CD4-positive, CD25-positive, alpha-beta regulatory T cell (primary cell): ENCODE measurements around the gene CRACDL. TPM values are rescaled to one million over a fixed set of nuclear protein-coding genes. Genes with fewer than 3 reads are reported as not detected.
A peak's percentile ranks its signal among the peaks of the same experiment; 100 is the strongest.

ENCODE experiments used
- ATAC-seq, 2 donors: fragments of 150-1000 bp; cut with Tn5 transposase; one replicate each; pipeline ENCODE4 v1.10.0; 2021; ENCODE audit warnings: low read depth in 2 of 2, moderate number of reproducible peaks in 2 of 2, moderate library complexity in 1 of 2
- DNase-seq, 3 donors: peaks; one replicate each; pipeline versions ENCODE4 v3.0.0 to v3.0.0-alpha.2; 2012 to 2022; ENCODE audit warnings: mixed read lengths in 1 of 3
- H3K27ac ChIP-seq: one replicate; pipeline ENCODE4 v1.7.0; 2013; ENCODE audit warnings: mild to moderate bottlenecking, low read length; ENCODE audit not compliant: insufficient read depth, poor library complexity, severe bottlenecking
- H3K27me3 ChIP-seq: one replicate; pipeline ENCODE4 v1.7.0; 2013; ENCODE audit warnings: low read length; ENCODE audit not compliant: control insufficient read depth, insufficient read depth
- H3K36me3 ChIP-seq: one replicate; pipeline ENCODE4 v1.7.0; 2013; ENCODE audit warnings: mild to moderate bottlenecking, low read length, moderate library complexity; ENCODE audit not compliant: control insufficient read depth, insufficient read depth
- H3K4me1 ChIP-seq: 2 replicates; pipeline ENCODE4 v1.7.0; 2013; ENCODE audit warnings: mild to moderate bottlenecking, low read length; ENCODE audit not compliant: insufficient read depth, control insufficient read depth, poor library complexity, severe bottlenecking
- H3K4me3 ChIP-seq: one replicate; pipeline ENCODE4 v1.7.0; 2013; ENCODE audit warnings: low read depth, mild to moderate bottlenecking, low read length, moderate library complexity
- H3K9me3 ChIP-seq, 2 experiments: 1 replicate in 1 of 2; 2 replicates in 1 of 2; pipeline ENCODE4 v1.7.0; 2013; ENCODE audit warnings: low read length in 2 of 2, mild to moderate bottlenecking in 1 of 2, moderate library complexity in 1 of 2; ENCODE audit not compliant: control insufficient read depth in 2 of 2
- H3K27ac Mint-ChIP-seq, 3 donors: one replicate each; pipeline ENCODE4 v1.8.0; 2020 to 2022; ENCODE audit warnings: mild to moderate bottlenecking in 3 of 3, mixed read lengths in 3 of 3, moderate library complexity in 2 of 3
- H3K27me3 Mint-ChIP-seq: one replicate; pipeline ENCODE4 v1.8.0; 2022; ENCODE audit warnings: mild to moderate bottlenecking, mixed read lengths
- H3K36me3 Mint-ChIP-seq: one replicate; pipeline ENCODE4 v1.8.0; 2020; ENCODE audit warnings: mixed read lengths
- H3K4me1 Mint-ChIP-seq, 4 donors: one replicate each; pipeline ENCODE4 v1.8.0; 2020 to 2022; ENCODE audit warnings: mixed read lengths in 4 of 4, mild to moderate bottlenecking in 1 of 4
- H3K4me3 Mint-ChIP-seq, 4 donors: one replicate each; pipeline ENCODE4 v1.8.0; 2020 to 2022; ENCODE audit warnings: mild to moderate bottlenecking in 4 of 4, mixed read lengths in 4 of 4, moderate library complexity in 3 of 4
- H3K9me3 Mint-ChIP-seq, 7 donors: one replicate each; pipeline ENCODE4 v1.8.0; 2020 to 2022; ENCODE audit warnings: mixed read lengths in 7 of 7, mild to moderate bottlenecking in 3 of 7, moderate library complexity in 2 of 7
- polyA plus RNA-seq, 4 donors: library from polyadenylated mRNA; unstranded; fragments of 300-500 nt; fragmentation: Illumina TruSeq; gene quantifications; one replicate each; pipeline ENCODE4 v1.2.3, GENCODE V29; 2021
- total RNA-seq: library from RNA; stranded (reverse); gene quantifications from one replicate; pipeline ENCODE4 v1.2.3, GENCODE V29; 2022

Gene CRACDL
- total and polyA plus RNA-seq, 5 donors from 2014 or later, result 0.10 to 0.18 (median 0.16) TPM

DNA sequence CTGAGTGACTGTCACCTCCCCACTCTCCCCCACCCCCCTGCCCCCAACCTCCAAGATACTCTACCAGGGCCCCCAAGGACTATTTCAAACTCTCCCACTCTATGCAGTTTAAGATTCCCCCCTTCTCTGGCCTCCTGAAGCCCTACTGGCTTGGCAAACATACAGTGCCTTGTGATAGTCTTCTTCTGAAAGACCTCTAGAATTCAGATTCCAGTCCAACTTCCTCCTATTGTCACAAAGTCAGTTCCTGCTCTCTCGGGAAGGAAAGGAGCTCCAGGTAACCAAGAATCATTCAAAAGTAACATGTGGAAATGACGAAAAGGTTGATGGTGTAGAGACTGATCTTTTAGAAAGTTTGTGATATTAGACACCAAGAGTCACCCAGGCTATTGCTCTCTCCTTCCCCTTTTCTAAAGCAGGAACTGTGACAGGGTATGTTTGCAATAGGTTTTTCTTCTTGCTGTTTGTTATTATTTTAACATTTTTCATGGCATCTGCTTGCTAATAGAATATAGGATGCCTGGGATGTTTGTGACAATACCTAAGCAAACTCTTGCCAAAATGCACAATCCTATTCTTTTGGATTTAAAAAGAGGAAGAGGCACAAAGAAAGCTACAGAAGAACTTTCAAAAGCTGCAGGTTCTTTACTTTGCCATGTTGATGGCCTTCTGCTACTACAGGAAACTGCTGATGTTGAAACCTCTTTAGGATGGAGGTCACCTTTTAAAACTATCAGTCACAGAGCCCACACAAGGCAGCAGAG is 111.6 kb downstream of the CRACDL start:
- H3K27me3 Mint-ChIP-seq, result peaks cover 31% of the 10 kb centered on the region
- Histone ChIP-seq H3K36me3 (no peaks in the 10 kb centered on the region), H3K4me3 (no peak overlapping the region), H3K4me1 (peaks cover 8% of the 10 kb centered on the region), H3K27ac (peak overlapping the region; percentile 5), H3K27me3 (no peaks in the 10 kb centered on the region), H3K9me3 (no peaks in the 10 kb centered on the region)
- peaks cover 0 to 1% (median 0%) of the 10 kb centered on the region in 7 donors for H3K9me3 Mint-ChIP-seq
- peak overlapping the region in 2 of 3 donors; percentile 5 to 26 for H3K27ac Mint-ChIP-seq
- DNase-seq (no peak), ATAC-seq (no peak)
- H3K4me3 Mint-ChIP-seq, result peak overlapping the region in 3 of 4 donors; percentile 60 to 89 (median 86)
- peaks cover 0 to 35% (median 12%) of the 10 kb centered on the region in 4 donors for H3K4me1 Mint-ChIP-seq
- H3K36me3 Mint-ChIP-seq, result no peaks in the 10 kb centered on the region

DNA sequence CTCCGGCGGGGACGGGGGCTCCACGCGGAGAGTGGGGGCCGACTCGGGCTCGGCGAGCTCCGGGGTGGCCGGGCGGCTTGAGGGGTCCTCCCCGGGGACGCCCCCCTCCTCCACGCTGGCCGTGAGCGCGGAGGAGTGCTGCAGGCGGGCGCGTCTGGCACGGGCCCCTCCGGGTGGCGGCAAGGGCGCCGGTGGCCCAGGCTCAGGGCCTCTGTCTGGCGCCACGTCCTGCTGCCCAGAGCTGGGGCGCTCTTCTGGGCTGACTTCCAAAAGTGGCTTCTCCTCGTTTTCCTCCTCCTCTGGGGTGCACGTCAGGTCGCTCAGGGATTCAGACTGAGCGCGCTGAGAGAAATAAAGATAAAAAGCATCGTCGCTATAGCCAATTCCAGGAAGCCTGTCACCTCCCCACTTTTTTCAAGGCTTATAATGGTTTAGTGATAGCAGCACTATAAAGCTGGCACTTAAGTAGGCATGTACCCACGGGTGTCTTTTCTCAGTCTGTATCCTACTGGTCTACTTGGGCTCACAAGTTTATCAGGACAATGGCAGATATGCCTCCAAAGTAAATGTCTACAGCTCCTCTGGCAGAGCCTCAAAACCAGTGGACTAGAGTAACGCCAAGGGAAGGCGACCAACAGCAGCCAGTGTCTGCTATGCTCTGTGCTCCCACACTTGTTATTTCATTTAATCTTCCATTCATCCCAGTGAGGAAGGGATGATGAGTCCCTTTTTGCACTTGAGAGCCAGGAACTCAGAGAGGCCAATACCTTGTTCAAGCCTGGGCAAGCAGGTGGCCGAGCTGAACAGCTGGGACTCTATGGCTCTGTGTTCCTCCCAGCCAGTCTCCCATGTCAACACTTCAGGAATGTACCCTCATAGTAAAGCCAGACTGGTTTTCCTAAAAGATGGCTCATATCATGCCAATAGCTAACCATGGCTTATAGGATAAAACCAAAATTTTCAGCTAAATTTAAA is 112.5 kb downstream of the CRACDL start:
- Mint-ChIP-seq H3K9me3 (peaks cover 0 to 1% (median 0%) of the 10 kb centered on the region in 7 donors), H3K4me1 (peaks cover 0 to 29% (median 7%) of the 10 kb centered on the region in 4 donors), H3K27me3 (peaks cover 31% of the 10 kb centered on the region), H3K4me3 (peak overlapping the region; percentile 64 to 91 (median 88)), H3K36me3 (no peaks in the 10 kb centered on the region), H3K27ac (peak overlapping the region in 2 of 3 donors; percentile 92 to 95)
- no peaks in the 10 kb centered on the region for H3K27me3 ChIP-seq
- no peak overlapping the region for H3K4me3 ChIP-seq
- no peaks in the 10 kb centered on the region for H3K9me3 ChIP-seq
- no peak for ATAC-seq
- peaks cover 5% of the 10 kb centered on the region for H3K4me1 ChIP-seq
- no peaks in the 10 kb centered on the region for H3K36me3 ChIP-seq
- no peak for DNase-seq
- no peak overlapping the region for H3K27ac ChIP-seq

DNA sequence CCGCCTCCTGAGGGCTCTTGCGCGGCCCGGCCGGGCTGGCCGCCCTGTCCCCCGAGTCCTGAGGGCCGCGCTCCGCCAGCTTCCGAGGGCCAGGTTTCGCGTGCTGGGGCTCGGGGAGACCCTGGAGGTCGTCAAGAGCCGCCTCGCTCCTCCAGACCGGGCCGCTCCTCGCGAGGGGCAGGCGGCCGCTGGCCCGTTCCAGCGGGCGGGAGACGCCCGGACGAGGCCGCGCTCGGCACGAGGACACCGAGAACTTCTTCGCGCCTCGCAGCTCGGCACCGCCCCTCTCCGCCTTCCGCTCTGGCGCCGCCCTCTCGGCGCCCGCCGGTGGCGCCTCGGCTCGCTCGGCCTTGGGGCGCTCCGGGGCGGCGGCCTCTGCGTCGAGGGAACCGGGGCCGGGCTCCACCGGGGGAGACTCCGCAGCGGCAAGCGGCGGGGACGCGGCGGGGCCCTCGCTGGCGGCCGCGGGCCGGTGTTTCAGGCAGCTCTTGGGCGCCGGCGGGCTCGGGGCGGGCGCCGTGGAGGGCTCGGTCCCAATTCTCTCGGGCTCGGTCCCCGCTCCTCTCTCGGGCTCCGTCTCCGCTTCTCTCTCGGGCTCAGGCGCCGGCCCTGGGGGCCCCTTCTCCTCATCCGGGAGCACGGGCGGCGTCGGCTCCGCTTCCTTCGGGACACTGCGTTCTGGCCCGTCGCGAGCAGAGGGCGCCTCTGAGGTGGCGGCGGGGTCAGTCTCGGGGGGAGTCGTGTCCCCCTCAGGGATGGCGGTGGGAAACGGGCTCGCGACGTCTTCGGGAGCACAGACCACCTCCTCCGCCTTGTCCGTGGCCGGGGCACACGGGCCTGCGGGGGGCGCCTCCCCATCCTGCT is 113.5 kb downstream of the CRACDL start:
- Histone ChIP-seq H3K36me3 (no peaks in the 10 kb centered on the region), H3K4me3 (no peak overlapping the region), H3K4me1 (peaks cover 5% of the 10 kb centered on the region), H3K27ac (no peak overlapping the region), H3K27me3 (no peaks in the 10 kb centered on the region), H3K9me3 (no peaks in the 10 kb centered on the region)
- peak overlapping the region in 1 of 4 donors; percentile 70 for H3K4me3 Mint-ChIP-seq
- peaks cover 0 to 23% (median 7%) of the 10 kb centered on the region in 4 donors for H3K4me1 Mint-ChIP-seq
- ATAC-seq (peak; percentile 73 to 78), DNase-seq (peak; percentile 19 to 56 (median 50))
- peaks cover 28% of the 10 kb centered on the region for H3K27me3 Mint-ChIP-seq
- peaks cover 0 to 1% (median 0%) of the 10 kb centered on the region in 7 donors for H3K9me3 Mint-ChIP-seq
- no peaks in the 10 kb centered on the region for H3K36me3 Mint-ChIP-seq
- H3K27ac Mint-ChIP-seq, result no peak overlapping the region

DNA sequence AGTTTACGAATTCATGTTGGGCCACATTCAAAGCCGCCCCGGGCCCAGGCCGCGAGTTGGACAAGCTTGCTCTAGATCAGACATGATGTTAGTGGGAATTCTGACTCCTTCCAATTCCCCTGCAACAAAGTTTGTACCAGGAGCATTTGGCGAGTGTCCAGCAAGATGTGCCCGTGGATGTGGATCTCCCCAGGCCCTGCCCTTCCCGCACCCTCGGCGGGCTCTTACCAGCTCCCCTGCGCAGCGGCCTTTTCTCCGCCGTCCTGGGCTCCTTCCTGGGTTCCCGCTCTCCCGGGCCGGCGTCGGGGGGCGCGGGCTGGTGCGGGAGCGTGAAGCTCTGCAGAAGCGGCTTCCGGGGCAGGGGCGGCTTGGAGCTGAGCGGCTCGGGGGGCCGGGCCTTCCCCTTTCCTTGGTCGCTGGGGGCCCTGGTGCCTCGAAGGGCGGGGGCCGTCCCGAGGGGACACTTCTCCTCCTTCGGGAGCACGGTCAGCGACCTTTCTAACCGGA is 114.3 kb downstream of the CRACDL start:
- Histone ChIP-seq H3K27ac (no peak overlapping the region), H3K9me3 (no peaks in the 10 kb centered on the region), H3K27me3 (peaks cover 2% of the 10 kb centered on the region), H3K4me1 (peaks cover 5% of the 10 kb centered on the region), H3K4me3 (no peak overlapping the region), H3K36me3 (no peaks in the 10 kb centered on the region)
- peaks cover 36% of the 10 kb centered on the region for H3K27me3 Mint-ChIP-seq
- ATAC-seq, result no peak
- H3K36me3 Mint-ChIP-seq, result no peaks in the 10 kb centered on the region
- no peak for DNase-seq
- H3K27ac Mint-ChIP-seq, result no peak overlapping the region
- H3K4me1 Mint-ChIP-seq, result peaks cover 0 to 23% (median 7%) of the 10 kb centered on the region in 4 donors
- H3K4me3 Mint-ChIP-seq, result peak overlapping the region in 1 of 4 donors; percentile 7
- H3K9me3 Mint-ChIP-seq, result peaks cover 0 to 1% (median 0%) of the 10 kb centered on the region in 7 donors

DNA sequence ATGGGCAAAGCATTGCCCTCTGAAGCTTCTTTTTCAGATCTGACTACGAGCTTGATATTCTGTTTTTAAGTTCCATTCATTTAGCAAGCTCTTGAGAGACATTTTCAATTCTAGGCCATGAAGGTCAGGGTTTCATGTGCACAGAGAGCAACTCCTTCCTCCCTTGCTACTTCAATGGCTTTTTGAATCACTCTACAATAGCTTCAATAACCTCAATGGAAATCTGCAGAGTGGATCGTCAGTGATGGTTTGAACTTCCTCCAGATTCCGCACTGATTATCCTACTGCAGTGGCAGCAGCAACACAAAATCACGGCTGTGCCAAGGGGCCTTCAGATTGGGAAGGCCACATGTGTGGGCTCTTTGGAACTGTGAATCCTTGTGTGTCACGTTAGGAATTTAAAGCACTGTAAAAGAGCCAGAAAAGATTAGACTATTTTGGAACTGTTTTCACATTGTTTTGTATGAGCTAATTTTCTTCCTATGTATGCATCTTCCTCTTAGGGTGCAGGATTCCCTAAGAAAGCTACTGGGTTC is 116.7 kb downstream of the CRACDL start:
- peaks cover 46% of the 10 kb centered on the region for H3K27me3 Mint-ChIP-seq
- H3K4me3 Mint-ChIP-seq, result no peak overlapping the region
- peaks cover 0 to 1% (median 0%) of the 10 kb centered on the region in 7 donors for H3K9me3 Mint-ChIP-seq
- H3K36me3 ChIP-seq, result no peaks in the 10 kb centered on the region
- peaks cover 5% of the 10 kb centered on the region for H3K4me1 ChIP-seq
- H3K4me3 ChIP-seq, result no peak overlapping the region
- ATAC-seq (no peak), DNase-seq (no peak)
- no peaks in the 10 kb centered on the region for H3K9me3 ChIP-seq
- no peak overlapping the region for H3K27ac ChIP-seq
- peaks cover 11% of the 10 kb centered on the region for H3K27me3 ChIP-seq
- peaks cover 0 to 22% (median 4%) of the 10 kb centered on the region in 4 donors for H3K4me1 Mint-ChIP-seq
- no peak overlapping the region for H3K27ac Mint-ChIP-seq
- H3K36me3 Mint-ChIP-seq, result no peaks in the 10 kb centered on the region

DNA sequence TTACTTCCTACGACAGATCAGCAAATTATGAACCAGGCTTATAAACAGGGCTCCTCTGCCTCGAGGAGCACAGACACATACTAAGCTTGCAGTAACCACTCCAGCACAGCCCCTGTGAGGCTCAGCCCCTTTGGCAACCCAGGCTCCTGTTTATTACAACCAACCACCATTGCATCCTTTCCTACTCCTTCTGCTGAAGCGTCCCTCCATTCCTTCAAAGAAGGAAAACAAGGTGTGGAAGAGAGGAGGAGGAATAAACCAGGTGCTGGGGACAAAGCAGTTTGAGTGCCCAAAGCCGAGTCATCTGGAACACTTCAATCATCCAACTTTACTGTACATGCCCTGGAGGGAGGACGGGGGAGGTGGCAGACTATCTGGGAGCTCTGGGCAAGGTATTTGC is 117.9 kb downstream of the CRACDL start:
- Histone ChIP-seq H3K4me1 (peaks cover 5% of the 10 kb centered on the region), H3K27ac (no peak overlapping the region), H3K9me3 (no peaks in the 10 kb centered on the region), H3K36me3 (no peaks in the 10 kb centered on the region), H3K4me3 (no peak overlapping the region), H3K27me3 (peaks cover 11% of the 10 kb centered on the region)
- H3K36me3 Mint-ChIP-seq, result no peaks in the 10 kb centered on the region
- no peak overlapping the region for H3K4me3 Mint-ChIP-seq
- H3K27me3 Mint-ChIP-seq, result peaks cover 37% of the 10 kb centered on the region
- H3K4me1 Mint-ChIP-seq, result peaks cover 0 to 12% (median 0%) of the 10 kb centered on the region in 4 donors
- DNase-seq (no peak), ATAC-seq (no peak)
- peaks cover 0 to 1% (median 0%) of the 10 kb centered on the region in 7 donors for H3K9me3 Mint-ChIP-seq
- no peak overlapping the region for H3K27ac Mint-ChIP-seq
